Measurements from ENCODE around the gene MKLN1.

GRCh38 chr7:131493081-131493480, 165.4 kb downstream of the MKLN1 start:
- no peak for TF ChIP-seq CTCF (conservative IDR thresholded peaks at IDR 0.05; ENCODE audit: low read depth, low read length)
- no peak for TF ChIP-seq EZH2 (IDR thresholded peaks at IDR 0.05; ENCODE audit: borderline replicate concordance, low read depth, low read length, poor library complexity, severe bottlenecking)
